ENCODE results near the gene YBEY.
"Not testable (repeated sequence)": the region's sequence is repeated elsewhere in the genome, so short reads cannot be mapped to it uniquely, and the experiment has no call there.

Gene YBEY

DNA sequence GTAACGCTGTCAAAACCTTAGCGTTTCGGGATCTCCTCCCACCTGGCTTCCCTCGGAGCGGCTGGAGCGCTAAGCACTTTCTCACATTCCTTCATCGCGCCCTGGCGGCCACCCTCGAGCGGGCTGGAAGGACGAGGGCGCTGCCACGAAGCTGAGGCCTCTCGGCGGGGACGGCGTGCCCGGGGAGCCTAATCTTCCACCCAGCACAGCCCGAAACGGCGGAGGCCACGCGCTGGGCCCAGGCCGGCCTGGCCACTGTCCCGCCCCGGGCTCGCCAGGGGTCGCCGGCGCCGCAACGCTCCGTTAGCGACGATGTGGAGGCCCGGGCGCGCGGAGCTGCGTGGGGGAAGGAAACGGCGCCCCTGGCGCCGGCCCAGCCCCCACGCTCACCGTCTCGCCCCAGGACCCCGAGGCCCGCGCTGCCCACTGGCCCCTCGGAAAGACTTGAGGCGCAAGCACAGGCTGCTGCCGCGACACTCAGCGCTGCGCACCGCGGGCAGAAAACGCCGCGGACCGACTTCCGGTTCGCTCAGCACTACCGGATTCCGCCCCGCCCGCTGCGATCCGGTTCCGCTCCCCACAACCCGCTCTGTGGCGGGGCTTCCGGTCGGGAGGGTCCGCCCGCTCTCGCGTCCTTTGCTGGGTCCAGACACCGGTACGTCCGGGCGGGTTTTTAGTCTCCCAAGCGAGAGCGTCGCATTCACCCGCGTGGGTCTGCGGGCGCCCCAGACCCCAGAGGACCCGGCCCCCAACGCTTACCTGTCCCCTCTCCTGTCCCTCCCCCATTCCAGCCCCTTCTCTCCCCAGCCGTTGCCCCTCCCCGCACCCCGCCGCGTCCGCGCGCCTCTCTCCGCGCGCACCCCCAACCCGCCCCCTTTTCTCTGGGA lies at the start of gene YBEY:
YBEY (plus strand) TSS at position 582 of the 887 bp plus-strand sequence. CDS start 572 bp downstream, outside the sequence.
- peak; percentile 62 for DNase-seq (ENCODE audit: low read depth)

DNA sequence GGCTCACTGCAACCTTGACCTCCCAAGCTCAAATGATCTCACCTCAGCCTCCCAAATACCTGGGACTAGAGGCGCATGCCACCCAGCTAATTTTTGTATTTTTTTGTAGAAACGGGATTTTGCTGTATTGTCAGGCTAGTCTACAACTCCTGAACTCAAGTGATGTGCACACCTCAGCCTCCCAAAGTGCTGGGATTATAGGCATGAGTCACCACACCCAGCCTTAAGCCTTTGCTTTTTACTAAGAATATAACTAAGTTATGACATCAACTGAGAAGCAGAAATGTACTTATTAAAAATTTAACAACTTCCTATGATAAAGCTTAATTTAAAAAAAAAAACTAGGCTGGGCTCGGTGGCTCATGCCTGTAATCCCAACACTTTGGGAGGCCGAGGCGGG lies 48.7 kb upstream of the YBEY start:
- no peak for DNase-seq (ENCODE audit: low read depth)

- DNase-seq (ENCODE audit: low read depth): no peak
These were observed 46.3 kb upstream of the YBEY start for GRCh38 chr21:46239817-46240325.

- DNase-seq (ENCODE audit: low read depth): not testable (repeated sequence)
These were observed 44.6 kb upstream of the YBEY start for GRCh38 chr21:46241577-46241976.

- no peak for DNase-seq (ENCODE audit: low read depth)
These were observed 42.8 kb upstream of the YBEY start for GRCh38 chr21:46243325-46243724.

GRCh38 chr21:46243960-46244361 lies 42.2 kb upstream of the YBEY start:
- DNase-seq (ENCODE audit: low read depth): no peak

GRCh38 chr21:46244602-46245001 lies 41.5 kb upstream of the YBEY start:
- no peak for DNase-seq (ENCODE audit: low read depth)

DNA sequence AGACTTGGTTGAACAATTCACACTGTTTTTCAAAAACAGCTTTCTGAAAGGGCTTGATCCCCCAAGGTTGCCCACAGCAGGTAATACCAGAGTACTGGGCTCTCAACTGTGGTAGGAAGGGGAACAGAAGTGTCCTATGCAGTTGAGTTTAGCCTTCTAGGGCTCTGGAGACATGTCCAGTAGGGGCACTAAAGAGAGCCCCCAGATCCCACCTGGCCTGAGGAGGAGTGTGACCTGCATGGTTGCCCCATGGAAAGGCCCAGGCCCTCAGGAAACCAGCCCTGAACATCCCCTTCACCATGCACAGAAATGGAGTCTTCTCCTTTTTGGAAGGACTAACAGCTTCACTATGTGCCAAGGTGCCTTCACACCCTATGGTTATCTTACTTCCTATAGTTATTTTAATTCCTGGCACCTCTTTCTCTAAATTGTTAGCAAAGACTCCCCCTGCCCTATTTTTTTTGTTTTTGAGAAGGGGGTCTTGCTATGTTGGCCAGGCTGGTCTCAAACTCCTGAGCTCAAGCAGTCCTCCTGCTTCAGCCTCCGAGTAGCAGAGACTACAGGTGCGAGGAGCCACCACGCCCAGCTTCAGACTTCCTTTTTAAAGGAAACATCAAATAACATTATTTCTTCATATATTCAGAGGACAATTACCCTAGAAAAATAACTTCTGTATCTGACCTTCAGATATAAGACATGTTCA lies 40.8 kb upstream of the YBEY start:
- DNase-seq (ENCODE audit: low read depth): no peak

DNA sequence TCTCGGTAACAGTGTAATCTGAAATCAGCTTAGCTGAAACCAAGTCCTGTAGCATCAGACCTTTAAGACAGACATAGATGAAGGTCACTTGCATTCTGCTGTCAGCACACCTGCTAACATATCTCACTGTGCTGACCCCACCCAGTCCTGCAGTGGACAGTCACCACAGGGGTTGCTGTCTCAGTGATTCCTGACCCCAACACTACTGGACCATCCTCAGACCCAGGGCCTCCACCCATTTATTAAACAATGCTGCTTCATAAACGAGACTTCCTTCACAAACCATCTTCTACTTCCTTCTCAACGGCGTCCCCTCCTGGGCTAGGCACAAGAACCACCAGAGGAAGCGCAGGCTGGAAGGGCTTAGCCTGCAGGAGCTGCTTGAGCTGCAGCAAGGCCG lies 39.8 kb upstream of the YBEY start:
- DNase-seq (ENCODE audit: low read depth): no peak

DNA sequence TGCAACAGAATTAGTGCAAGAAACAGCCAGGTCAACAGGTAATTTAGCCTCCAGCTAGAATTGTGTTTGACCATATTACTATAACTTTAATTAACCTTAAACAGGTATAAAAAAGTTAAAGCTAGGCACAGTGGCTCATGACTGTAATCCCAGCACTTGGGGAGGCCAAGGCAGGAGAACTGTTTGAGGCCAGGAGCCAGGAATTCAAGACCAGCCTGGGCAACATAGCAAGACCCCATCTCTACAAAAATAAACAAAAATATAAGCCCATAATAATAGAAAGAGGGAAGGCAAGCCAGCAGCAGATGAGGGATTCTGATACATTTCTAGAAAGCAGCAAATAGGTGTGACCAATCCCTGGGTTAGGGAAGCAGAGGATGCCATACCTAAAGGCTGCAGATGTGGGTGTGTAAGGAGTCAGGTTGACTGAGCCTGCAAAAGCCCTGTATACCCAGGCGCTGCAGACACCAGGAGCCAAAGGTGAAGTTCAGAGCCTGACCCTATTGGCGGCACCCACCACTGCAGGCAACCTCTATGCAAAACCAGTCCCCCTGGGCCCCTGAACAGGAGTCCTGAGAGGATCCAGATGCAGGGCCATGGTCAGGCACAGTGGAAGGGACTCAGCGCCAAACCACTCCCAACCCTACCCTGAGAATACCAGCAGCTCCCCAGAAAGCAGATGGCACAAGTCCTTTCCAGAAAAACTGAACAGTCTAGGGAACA lies 38.3 kb upstream of the YBEY start:
- no peak for DNase-seq (ENCODE audit: low read depth)

- DNase-seq (ENCODE audit: low read depth): no peak
These were observed 37.7 kb upstream of the YBEY start for GRCh38 chr21:46248422-46248782.

DNA sequence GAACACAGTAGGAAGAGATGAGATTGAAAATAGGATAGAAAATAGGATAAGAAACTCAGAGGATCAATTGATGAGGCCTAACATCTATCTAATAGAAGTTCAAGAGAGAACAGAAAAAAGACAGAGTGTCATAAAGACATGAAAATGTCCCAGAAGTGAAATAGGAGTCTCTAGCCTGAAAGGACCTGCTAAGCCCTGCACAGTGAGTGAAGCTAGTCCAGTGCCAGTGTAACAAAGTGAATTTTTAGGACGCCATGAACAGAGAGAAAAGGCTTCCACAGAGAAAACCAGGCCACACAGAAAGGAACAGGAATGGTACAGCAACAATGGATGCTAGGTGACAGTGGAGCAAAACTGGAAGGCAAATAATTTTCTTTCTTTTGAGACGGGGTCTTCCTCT lies 37.3 kb upstream of the YBEY start:
- no peak for DNase-seq (ENCODE audit: low read depth)

- no peak for DNase-seq (ENCODE audit: low read depth)
These were observed 35.9 kb upstream of the YBEY start for GRCh38 chr21:46250146-46250725.

- DNase-seq (ENCODE audit: low read depth): no peak
These were observed 33.3 kb upstream of the YBEY start for GRCh38 chr21:46252840-46253239.

DNA sequence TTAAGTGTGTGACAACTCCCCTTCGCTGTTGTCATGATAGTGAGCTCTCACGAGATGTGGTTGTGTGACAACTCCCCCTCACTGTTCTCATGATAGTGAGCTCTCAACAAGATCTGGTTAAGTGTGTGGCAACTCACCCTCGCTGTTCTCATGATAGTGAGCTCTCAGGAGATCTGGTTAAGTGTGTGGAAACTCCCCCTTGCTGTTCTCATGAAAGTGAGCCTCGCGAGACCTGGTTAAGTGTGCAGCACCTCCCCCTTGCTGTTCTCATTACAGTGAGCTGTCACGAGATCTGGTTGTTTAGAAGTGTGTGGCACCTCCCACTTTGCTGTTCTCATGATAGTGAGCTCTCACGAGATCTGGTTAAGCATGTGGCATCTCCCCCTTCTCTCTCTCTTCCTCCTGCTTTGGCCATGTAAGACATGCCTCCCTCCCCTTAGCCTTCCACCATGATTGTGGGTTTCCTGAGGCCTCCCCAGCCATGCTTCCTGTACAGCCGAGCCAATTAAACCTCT lies 32.5 kb upstream of the YBEY start:
- no peak for DNase-seq (ENCODE audit: low read depth)

- no peak for DNase-seq (ENCODE audit: low read depth)
These were observed 31.8 kb upstream of the YBEY start for GRCh38 chr21:46254208-46254975.

- DNase-seq (ENCODE audit: low read depth): no peak
These were observed 31.0 kb upstream of the YBEY start for GRCh38 chr21:46255166-46255565.

- no peak for DNase-seq (ENCODE audit: low read depth)
These were observed 30.3 kb upstream of the YBEY start for GRCh38 chr21:46255758-46256337.

DNA sequence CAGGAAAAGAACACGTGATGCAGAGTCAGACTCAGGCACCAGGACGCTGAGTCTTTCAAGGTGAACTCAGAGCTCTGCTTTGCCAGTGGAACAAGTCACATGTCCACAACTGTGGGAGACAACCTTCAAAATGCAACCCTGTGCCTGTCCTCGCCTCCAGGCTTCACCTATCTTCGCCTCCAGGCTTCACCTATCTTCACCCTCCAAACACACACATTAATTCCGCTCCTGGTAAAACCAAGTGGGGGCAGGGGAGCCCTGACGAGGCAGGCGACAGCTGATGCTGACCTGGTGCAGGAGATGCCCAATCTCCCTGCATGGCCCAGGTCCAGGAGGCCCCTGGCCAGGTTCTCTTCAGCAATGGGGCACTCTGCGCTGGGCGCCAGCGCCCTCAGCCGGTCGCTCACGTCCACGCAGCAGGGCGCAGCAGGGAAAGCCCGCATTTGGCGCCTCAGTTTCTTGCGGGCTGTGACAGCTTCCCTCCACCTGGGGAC lies 29.6 kb upstream of the YBEY start:
- DNase-seq (ENCODE audit: low read depth): no peak

DNA sequence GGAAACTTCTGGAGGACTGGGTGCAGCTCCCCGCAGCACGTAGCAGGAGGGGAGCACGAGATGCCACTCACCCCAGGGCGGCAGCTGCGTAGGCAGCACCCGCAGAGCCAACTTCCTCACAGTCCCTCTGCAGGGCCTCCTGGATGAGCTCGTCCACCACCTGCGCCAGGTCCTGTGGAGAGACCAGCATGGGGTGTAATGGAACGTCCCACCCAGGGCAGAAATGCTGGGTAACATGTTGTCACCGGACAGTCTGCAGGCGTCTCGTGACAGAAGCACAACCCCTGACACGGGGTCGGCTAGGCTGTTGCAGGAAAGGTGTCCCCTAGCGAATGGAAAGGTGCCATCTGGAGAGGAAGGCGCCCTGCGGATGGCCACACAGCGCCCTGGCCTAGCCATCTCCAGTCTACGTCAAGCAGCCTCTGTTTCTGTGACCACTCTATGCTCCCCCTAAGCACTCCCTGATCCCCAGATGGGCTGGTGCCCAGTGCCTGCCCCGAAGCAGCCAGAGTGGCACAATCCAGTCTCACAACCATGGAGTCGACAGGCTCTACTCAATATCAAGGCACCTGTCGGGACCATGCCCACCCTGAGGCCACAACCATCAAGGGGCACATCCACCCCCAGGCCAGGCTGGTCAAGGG lies 22.0 kb upstream of the YBEY start:
- no peak for DNase-seq (ENCODE audit: low read depth)
